Thyroid gland (tissue), 4 donors: ENCODE results near the gene NUDT1. TPM values are rescaled to one million over a fixed set of nuclear protein-coding genes. Genes with fewer than 3 reads are reported as not detected.

Source experiments
- DNase-seq, 2 donors: peaks; one replicate each; pipeline ENCODE4 v3.0.0-alpha.2; 2019
- H3K27ac ChIP-seq, 3 donors: fragments of 200-600 bp; sonication (generic); 1 replicate in 2 of 3; 2 replicates in 1 of 3; pipeline ENCODE4 v1.5.1; 2016 to 2019; ENCODE audit warnings: mild to moderate bottlenecking in 1 of 3, moderate library complexity in 1 of 3
- H3K27me3 ChIP-seq: fragments of 200-600 bp; sonication (generic); one replicate; pipeline ENCODE4 v1.5.1; 2019
- H3K36me3 ChIP-seq, 2 donors: fragments of 200-600 bp; sonication (generic); one replicate each; pipeline ENCODE4 v1.5.1; 2016 to 2019
- H3K4me1 ChIP-seq, 2 donors: fragments of 200-600 bp; sonication (generic); one replicate each; pipeline ENCODE4 v1.5.1; 2017 to 2019
- H3K4me3 ChIP-seq, 3 donors: fragments of 200-600 bp; sonication (generic); replicated peaks in 1 of 3; 1 replicate in 2 of 3; 2 replicates in 1 of 3; pipeline ENCODE4 v1.5.1; 2016; ENCODE audit warnings: mild to moderate bottlenecking in 1 of 3
- H3K9me3 ChIP-seq: fragments of 200-600 bp; sonication (generic); one replicate; pipeline ENCODE4 v1.5.1; 2017
- CTCF ChIP-seq, 6 experiments: fragments of 200-600 bp in 3 of 6; fragments of 450-650 bp in 3 of 6; sonication (generic) in 3 of 6; IDR thresholded peaks; one replicate each; pipeline ENCODE4 v1.5.1; 2016 to 2019; ENCODE audit warnings: antibody characterized with exemption in 6 of 6, mild to moderate bottlenecking in 2 of 6, inconsistent platforms in 1 of 6, moderate library complexity in 1 of 6
- POLR2A ChIP-seq, 2 donors: fragments of 450-650 bp; IDR thresholded peaks; one replicate each; pipeline ENCODE4 v1.6.1; 2017; ENCODE audit warnings: antibody characterized with exemption in 2 of 2, mild to moderate bottlenecking in 2 of 2, moderate library complexity in 1 of 2
- WGBS, 2 donors: methylation state at CpG; one replicate each; pipeline ENCODE4 v1.1.5; 2017; 5-methylcytosine and 5-hydroxymethylcytosine counted together
- intact Hi-C: fragments of 100-400 bp; cut with DNase I; formaldehyde crosslinking; loops from one replicate; pipeline ENCODE4 v1.15.1; 2023
- total RNA-seq, 4 donors: library from RNA; depleted of rRNA; stranded (reverse); fragments of >200 nt; gene quantifications; one replicate each; pipeline ENCODE4 v1.2.3, GENCODE V29; 2016

The NUDT1 gene
- total RNA-seq, 4 donors from 2014 or later: 7.0 to 11.9 (median 9.8) TPM

GRCh38 chr7:2253525-2254244, 11.7 kb downstream of the NUDT1 start:
- H3K4me1 ChIP-seq: no peaks in the 10 kb centered on the region
- no peak overlapping the region for H3K27ac ChIP-seq
- TF ChIP-seq POLR2A (IDR thresholded peaks at IDR 0.05) (no peak), CTCF (IDR thresholded peaks at IDR 0.05) (no peak)
- intact Hi-C loops: no loop called here
- H3K4me3 ChIP-seq: no peak overlapping the region
- H3K9me3 ChIP-seq: no peaks in the 10 kb centered on the region
- WGBS, 2 donors: 89 to 91% methylated on average over 23 to 32 of the region's 32 CpGs
- no peaks in the 10 kb centered on the region for H3K27me3 ChIP-seq
- no peak for DNase-seq
- H3K36me3 ChIP-seq: peaks cover 6 to 8% of the 10 kb centered on the region in 2 donors

- H3K36me3 ChIP-seq: peaks cover 6 to 8% of the 10 kb centered on the region in 2 donors
- no peaks in the 10 kb centered on the region for H3K9me3 ChIP-seq
- H3K4me3 ChIP-seq: no peak overlapping the region
- no peak overlapping the region for H3K27ac ChIP-seq
- no peak for DNase-seq
- no peak for TF ChIP-seq POLR2A (IDR thresholded peaks at IDR 0.05)
- TF ChIP-seq CTCF (IDR thresholded peaks at IDR 0.05): no peak
- intact Hi-C loops: no loop called here
- WGBS, 2 donors: 92 to 100% methylated on average over 8 to 15 of the region's 31 CpGs
- no peaks in the 10 kb centered on the region for H3K27me3 ChIP-seq
- H3K4me1 ChIP-seq: no peaks in the 10 kb centered on the region
Observed at GRCh38 chr7:2254429-2255144, 12.6 kb downstream of the NUDT1 start.

- WGBS, 2 donors: 94% methylated on average over 27 to 33 of the region's 33 CpGs
- no peak overlapping the region for H3K4me3 ChIP-seq
- H3K27ac ChIP-seq: no peak overlapping the region
- H3K9me3 ChIP-seq: no peaks in the 10 kb centered on the region
- DNase-seq: no peak
- peaks cover 6 to 8% of the 10 kb centered on the region in 2 donors for H3K36me3 ChIP-seq
- no peaks in the 10 kb centered on the region for H3K4me1 ChIP-seq
- TF ChIP-seq CTCF (IDR thresholded peaks at IDR 0.05) (no peak), POLR2A (IDR thresholded peaks at IDR 0.05) (no peak)
- H3K27me3 ChIP-seq: no peaks in the 10 kb centered on the region
- intact Hi-C loops: no loop called here
Observed at GRCh38 chr7:2255145-2256139, 13.4 kb downstream of the NUDT1 start.

GRCh38 chr7:2256306-2257045, 14.4 kb downstream of the NUDT1 start:
- no peak for TF ChIP-seq POLR2A (IDR thresholded peaks at IDR 0.05)
- TF ChIP-seq CTCF (IDR thresholded peaks at IDR 0.05): no peak
- WGBS, 2 donors: 95 to 97% methylated on average over 37 to 43 of the region's 44 CpGs

More at GRCh38 chr7:2256306-2257045, 14.4 kb downstream of the NUDT1 start:
- Histone ChIP-seq H3K9me3 (no peaks in the 10 kb centered on the region), H3K4me3 (no peak overlapping the region), H3K27me3 (no peaks in the 10 kb centered on the region), H3K27ac (no peak overlapping the region), H3K36me3 (peaks cover 6 to 8% of the 10 kb centered on the region in 2 donors), H3K4me1 (peaks cover 3 to 4% of the 10 kb centered on the region in 2 donors)
- intact Hi-C loops: no loop called here
- no peak for DNase-seq
